Measurements from ENCODE around the gene SLC27A2.

The SLC27A2 gene

DNA sequence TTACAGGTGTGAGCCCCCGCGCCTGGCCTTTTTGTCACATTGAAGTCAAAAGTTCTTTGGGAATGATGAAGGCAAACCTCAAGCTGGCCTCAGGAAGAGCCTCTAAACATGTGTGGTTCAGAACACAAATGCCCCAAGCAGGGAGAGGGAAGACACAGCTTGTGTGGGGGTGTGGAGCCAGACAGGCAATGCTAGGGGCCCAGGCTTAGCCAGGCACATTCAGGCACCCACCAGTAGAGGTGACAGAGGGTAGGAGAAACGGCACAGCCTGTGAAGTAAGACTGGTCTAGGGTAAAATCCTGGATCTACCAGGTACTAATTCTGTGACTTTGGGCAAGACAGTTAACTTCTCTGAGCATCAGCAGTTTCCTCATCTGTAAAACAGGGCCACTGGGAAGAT, 80.0 kb downstream of the SLC27A2 start:
- TF ChIP-seq, protein P1, sequence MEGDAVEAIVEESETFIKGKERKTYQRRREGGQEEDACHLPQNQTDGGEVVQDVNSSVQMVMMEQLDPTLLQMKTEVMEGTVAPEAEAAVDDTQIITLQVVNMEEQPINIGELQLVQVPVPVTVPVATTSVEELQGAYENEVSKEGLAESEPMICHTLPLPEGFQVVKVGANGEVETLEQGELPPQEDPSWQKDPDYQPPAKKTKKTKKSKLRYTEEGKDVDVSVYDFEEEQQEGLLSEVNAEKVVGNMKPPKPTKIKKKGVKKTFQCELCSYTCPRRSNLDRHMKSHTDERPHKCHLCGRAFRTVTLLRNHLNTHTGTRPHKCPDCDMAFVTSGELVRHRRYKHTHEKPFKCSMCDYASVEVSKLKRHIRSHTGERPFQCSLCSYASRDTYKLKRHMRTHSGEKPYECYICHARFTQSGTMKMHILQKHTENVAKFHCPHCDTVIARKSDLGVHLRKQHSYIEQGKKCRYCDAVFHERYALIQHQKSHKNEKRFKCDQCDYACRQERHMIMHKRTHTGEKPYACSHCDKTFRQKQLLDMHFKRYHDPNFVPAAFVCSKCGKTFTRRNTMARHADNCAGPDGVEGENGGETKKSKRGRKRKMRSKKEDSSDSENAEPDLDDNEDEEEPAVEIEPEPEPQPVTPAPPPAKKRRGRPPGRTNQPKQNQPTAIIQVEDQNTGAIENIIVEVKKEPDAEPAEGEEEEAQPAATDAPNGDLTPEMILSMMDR (IDR thresholded peaks at IDR 0.05; ENCODE audit: low read depth, low read length) = no peak
- H3K36me3 ChIP-seq = no peaks in the 10 kb centered on the region
- no peaks in the 10 kb centered on the region for H3K9me3 ChIP-seq (ENCODE audit: severe bottlenecking)
- H3K27ac ChIP-seq = no peak overlapping the region
- no peak overlapping the region for H3K4me3 ChIP-seq (ENCODE audit: low read depth, low read length)
- no peak for DNase-seq
- no peaks in the 10 kb centered on the region for H3K27me3 ChIP-seq (ENCODE audit: insufficient read depth, low read depth, severe bottlenecking)

DNA sequence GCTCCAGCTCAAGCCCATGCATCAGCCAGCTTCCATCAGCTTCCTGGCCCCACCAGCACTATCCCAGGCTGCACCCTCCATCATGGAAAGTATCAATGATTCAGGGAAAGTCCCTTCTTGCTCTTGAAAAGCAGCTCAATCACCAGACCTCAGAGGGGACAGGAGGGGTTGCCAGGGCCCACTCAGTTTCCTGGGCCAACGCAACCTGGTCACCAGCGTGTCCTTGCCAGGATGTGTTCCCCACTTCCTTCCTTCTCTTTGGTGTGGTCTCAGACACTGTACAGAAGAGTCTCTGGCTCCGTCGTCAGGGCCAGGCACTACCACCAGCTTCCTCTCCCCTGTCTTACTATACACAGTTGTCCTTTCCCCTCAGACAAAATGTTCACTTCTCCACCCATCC, 80.5 kb downstream of the SLC27A2 start:
- Histone ChIP-seq H3K27ac (no peak overlapping the region), H3K36me3 (no peaks in the 10 kb centered on the region), H3K4me3 (ENCODE audit: low read depth, low read length) (no peak overlapping the region), H3K27me3 (ENCODE audit: insufficient read depth, low read depth, severe bottlenecking) (no peaks in the 10 kb centered on the region), H3K9me3 (ENCODE audit: severe bottlenecking) (no peaks in the 10 kb centered on the region)
- TF ChIP-seq, protein P1 (IDR thresholded peaks at IDR 0.05; ENCODE audit: low read depth, low read length) = no peak
- DNase-seq = no peak

DNA sequence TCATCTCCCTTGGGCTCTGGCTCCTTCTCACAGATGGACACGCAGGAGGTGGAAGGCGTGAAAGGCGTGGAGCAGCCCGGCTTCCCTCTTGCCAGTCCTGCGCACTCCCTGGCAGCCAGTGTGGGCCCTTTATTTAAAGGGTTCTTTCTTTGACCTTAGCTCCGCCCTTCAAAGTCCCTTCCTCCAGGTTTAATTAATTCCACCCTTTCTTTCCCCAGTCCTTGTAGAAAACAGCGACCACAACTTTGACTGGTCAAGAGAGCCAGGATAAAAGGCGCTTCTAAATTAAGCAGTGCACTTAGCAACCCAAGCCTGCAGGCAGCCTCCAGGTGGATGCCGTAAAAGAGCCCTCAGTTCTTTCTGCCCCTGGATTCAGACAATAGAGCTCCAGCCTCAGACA, 83.6 kb downstream of the SLC27A2 start, which contains the start of gene HDC:
TSS of gene HDC (minus strand) at position 107 of the 400 bp plus-strand sequence. CDS start at position 4, 103 bp downstream.
- DNase-seq = no peak
- H3K27ac ChIP-seq = no peak within 1 kb of the TSS
- TF ChIP-seq, protein P1 (IDR thresholded peaks at IDR 0.05; ENCODE audit: low read depth, low read length) = no peak

DNA sequence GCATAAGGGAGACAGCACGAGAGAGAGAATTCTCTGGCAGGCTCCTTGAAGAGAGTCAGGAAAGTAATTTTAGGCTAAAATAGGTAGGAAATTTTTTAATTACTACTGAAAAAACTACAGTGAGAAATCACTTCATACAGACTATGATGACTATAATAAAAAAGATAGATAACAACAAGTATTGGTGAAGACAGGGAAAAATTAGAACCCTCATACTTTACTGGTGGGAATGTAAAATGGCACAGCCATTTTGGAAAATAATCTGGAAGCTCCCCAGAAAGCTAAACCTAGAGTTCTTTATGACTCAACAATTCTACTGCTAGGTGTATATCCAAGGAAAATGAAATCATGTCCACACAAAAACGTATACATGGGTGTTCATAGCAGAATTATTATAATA, 85.6 kb downstream of the SLC27A2 start:
- no peaks in the 10 kb centered on the region for H3K36me3 ChIP-seq
- no peak for DNase-seq
- H3K9me3 ChIP-seq (ENCODE audit: severe bottlenecking) = no peaks in the 10 kb centered on the region
- TF ChIP-seq, protein P1 (IDR thresholded peaks at IDR 0.05; ENCODE audit: low read depth, low read length) = no peak
- no peaks in the 10 kb centered on the region for H3K27me3 ChIP-seq (ENCODE audit: insufficient read depth, low read depth, severe bottlenecking)
- H3K27ac ChIP-seq = no peak overlapping the region
- H3K4me3 ChIP-seq (ENCODE audit: low read depth, low read length) = no peak overlapping the region

More for the DNA sequence above, 83.6 kb downstream of the SLC27A2 start, which contains the start of gene HDC:
- H3K36me3 ChIP-seq = no peaks in the 10 kb centered on the region
- no peaks in the 10 kb centered on the region for H3K27me3 ChIP-seq (ENCODE audit: insufficient read depth, low read depth, severe bottlenecking)
- no peaks in the 10 kb centered on the region for H3K9me3 ChIP-seq (ENCODE audit: severe bottlenecking)
- no peak within 1 kb of the TSS for H3K4me3 ChIP-seq (ENCODE audit: low read depth, low read length)

DNA sequence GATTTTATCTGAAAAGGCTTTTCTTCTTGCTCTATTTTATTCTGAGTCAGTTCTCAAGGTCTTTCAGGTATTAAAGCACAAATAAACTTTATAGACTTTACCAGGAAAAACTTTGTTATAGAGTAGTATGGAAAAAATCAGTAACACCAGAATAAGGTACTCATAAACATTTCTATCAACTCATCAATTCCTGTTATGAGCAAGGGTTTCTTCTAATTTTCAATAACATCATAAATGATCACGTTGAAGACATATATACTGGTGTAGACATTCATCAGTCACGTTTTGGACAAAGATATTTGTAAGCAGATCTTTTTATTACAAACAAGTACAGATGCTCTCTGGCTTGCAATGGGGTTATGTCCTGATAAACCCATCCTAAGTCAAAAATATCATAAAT, 93.1 kb downstream of the SLC27A2 start:
- H3K9me3 ChIP-seq (ENCODE audit: severe bottlenecking) = no peaks in the 10 kb centered on the region
- no peak for DNase-seq
- no peaks in the 10 kb centered on the region for H3K27me3 ChIP-seq (ENCODE audit: insufficient read depth, low read depth, severe bottlenecking)
- H3K27ac ChIP-seq = no peak overlapping the region
- H3K4me3 ChIP-seq (ENCODE audit: low read depth, low read length) = no peak overlapping the region
- H3K36me3 ChIP-seq = no peaks in the 10 kb centered on the region
- TF ChIP-seq, protein P1 (IDR thresholded peaks at IDR 0.05; ENCODE audit: low read depth, low read length) = no peak

DNA sequence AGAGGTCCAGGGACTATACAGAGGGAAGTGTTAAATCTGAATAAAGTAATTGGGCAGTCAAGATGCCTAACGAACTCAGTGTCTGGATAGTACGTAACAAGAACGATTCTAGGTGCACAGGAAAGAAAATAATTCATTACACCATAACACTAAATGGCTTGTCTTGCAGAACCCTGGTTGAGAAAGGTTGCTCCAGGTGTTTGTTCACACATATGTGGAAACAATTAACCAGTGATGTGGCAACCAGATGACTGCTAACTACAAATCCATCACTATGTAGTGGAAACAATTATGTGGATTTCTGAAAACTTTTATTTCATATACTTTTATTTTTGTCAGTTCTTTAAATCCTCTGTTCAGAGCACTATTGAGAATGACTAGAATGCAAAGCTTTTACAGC, 93.9 kb downstream of the SLC27A2 start:
- DNase-seq = no peak

More for the DNA sequence above, 93.9 kb downstream of the SLC27A2 start:
- TF ChIP-seq, protein P1 (IDR thresholded peaks at IDR 0.05; ENCODE audit: low read depth, low read length) = no peak
- H3K4me3 ChIP-seq (ENCODE audit: low read depth, low read length) = no peak overlapping the region
- H3K27ac ChIP-seq = no peak overlapping the region
- no peaks in the 10 kb centered on the region for H3K36me3 ChIP-seq
- no peaks in the 10 kb centered on the region for H3K27me3 ChIP-seq (ENCODE audit: insufficient read depth, low read depth, severe bottlenecking)
- no peaks in the 10 kb centered on the region for H3K9me3 ChIP-seq (ENCODE audit: severe bottlenecking)

Data from WERI-Rb-1 (cell line).